ENCODE data around the gene RAPGEF6. TPM values are rescaled to one million over a fixed set of nuclear protein-coding genes. Genes with fewer than 3 reads are reported as not detected.

The RAPGEF6 gene
- total and polyA plus RNA-seq, 7 donors, result 1.8 to 30.5 (median 16.1) TPM

DNA sequence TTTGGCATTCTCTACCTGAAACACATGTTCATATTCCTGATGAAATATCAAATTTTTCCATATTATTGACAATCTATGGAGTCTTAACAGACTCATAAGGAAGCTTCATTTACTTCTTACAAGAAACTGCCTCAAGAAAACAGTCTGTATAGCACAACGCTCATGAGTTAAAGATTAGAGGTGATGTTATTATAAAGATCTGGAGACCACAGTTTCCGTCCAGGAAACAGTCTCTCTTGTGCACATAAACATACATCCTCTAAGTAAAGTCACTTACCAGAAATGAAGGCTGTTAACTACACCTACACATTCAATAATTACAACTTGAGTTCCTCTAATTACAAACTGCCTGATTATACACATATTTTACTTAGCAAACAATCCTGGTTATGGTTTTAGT, 86.9 kb downstream of the RAPGEF6 start:
- DNase-seq, result no peak
- no peaks in the 10 kb centered on the region for H3K4me1 ChIP-seq
- no peak overlapping the region for H3K4me3 ChIP-seq
- H3K9me3 ChIP-seq, result no peaks in the 10 kb centered on the region
- TF ChIP-seq, protein P1, sequence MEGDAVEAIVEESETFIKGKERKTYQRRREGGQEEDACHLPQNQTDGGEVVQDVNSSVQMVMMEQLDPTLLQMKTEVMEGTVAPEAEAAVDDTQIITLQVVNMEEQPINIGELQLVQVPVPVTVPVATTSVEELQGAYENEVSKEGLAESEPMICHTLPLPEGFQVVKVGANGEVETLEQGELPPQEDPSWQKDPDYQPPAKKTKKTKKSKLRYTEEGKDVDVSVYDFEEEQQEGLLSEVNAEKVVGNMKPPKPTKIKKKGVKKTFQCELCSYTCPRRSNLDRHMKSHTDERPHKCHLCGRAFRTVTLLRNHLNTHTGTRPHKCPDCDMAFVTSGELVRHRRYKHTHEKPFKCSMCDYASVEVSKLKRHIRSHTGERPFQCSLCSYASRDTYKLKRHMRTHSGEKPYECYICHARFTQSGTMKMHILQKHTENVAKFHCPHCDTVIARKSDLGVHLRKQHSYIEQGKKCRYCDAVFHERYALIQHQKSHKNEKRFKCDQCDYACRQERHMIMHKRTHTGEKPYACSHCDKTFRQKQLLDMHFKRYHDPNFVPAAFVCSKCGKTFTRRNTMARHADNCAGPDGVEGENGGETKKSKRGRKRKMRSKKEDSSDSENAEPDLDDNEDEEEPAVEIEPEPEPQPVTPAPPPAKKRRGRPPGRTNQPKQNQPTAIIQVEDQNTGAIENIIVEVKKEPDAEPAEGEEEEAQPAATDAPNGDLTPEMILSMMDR (IDR thresholded peaks at IDR 0.05), result no peak
- TF ChIP-seq EP300 (IDR thresholded peaks at IDR 0.05) (no peak), POLR2AphosphoS5 (IDR thresholded peaks at IDR 0.05) (no peak), POLR2A (IDR thresholded peaks at IDR 0.05) (no peak)
- peaks cover 0 to 6% (median 0%) of the 10 kb centered on the region in 4 donors for H3K36me3 ChIP-seq
- no peak overlapping the region for H3K27ac ChIP-seq
- H3K27me3 ChIP-seq, result no peaks in the 10 kb centered on the region
- 48 to 83% methylated on average over 2 of the region's 2 CpGs for WGBS, 2 donors
- intact Hi-C loops (cut with DNase I), result no loop called here

DNA sequence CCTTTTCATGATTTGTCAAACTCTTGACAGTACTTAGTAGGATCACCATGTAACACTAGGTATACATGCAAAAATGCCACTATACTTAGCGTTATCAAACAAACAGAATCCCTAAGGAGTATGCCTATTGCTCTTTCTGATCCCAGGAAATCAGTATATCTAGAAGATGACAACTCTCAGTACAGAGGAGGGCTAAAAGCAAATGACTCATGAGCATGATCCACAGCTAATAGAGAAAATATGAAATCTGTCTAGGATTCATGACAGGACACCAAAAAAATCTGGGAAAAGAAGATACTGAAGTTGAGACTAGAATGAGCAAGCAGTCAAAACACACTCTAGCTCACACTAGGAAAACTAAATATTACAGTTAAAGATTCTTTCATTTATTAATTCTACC, 89.2 kb downstream of the RAPGEF6 start:
- no peak overlapping the region for H3K27ac ChIP-seq
- H3K36me3 ChIP-seq, result peaks cover 0 to 6% (median 0%) of the 10 kb centered on the region in 4 donors
- intact Hi-C loops (cut with DNase I), result no loop called here
- no peak for TF ChIP-seq EP300 (IDR thresholded peaks at IDR 0.05)
- TF ChIP-seq POLR2AphosphoS5 (IDR thresholded peaks at IDR 0.05), result no peak
- TF ChIP-seq, protein P1 (IDR thresholded peaks at IDR 0.05), result no peak
- TF ChIP-seq POLR2A (IDR thresholded peaks at IDR 0.05), result no peak
- H3K9me3 ChIP-seq, result no peaks in the 10 kb centered on the region
- no peak for DNase-seq
- H3K4me1 ChIP-seq, result no peaks in the 10 kb centered on the region
- no peaks in the 10 kb centered on the region for H3K27me3 ChIP-seq
- WGBS, 2 donors, result 90 to 93% methylated on average over 1 of the region's 1 CpG
- H3K4me3 ChIP-seq, result no peak overlapping the region

DNA sequence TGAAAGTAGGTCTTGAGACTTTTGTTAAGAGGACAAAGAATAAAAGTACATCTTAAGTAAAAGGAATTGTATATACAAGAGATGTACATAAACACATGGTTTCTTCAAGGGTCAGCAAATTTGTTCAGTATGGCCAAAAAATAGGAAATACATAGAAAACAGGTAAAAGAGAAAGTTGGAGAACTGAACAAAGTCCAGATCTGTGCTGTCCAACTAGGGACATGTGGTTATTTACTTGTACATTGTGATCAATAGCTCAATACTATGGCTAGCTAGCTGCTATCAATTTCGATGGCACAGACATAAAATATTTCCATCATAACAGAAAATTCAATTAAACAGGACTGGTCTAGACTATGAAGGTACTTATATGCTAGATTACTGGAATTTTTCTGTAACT, 92.3 kb downstream of the RAPGEF6 start:
- intact Hi-C loops (cut with DNase I), result no loop called here
- no peaks in the 10 kb centered on the region for H3K4me1 ChIP-seq
- TF ChIP-seq EP300 (IDR thresholded peaks at IDR 0.05) (no peak), POLR2A (IDR thresholded peaks at IDR 0.05) (no peak), POLR2AphosphoS5 (IDR thresholded peaks at IDR 0.05) (no peak)
- TF ChIP-seq, protein P1 (IDR thresholded peaks at IDR 0.05), result no peak
- H3K4me3 ChIP-seq, result no peak overlapping the region
- no peak overlapping the region for H3K27ac ChIP-seq
- H3K36me3 ChIP-seq, result peaks cover 0 to 2% (median 0%) of the 10 kb centered on the region in 4 donors
- no peaks in the 10 kb centered on the region for H3K9me3 ChIP-seq
- WGBS, 2 donors, result 96 to 97% methylated on average over 1 of the region's 1 CpG
- DNase-seq, result no peak
- no peaks in the 10 kb centered on the region for H3K27me3 ChIP-seq

DNA sequence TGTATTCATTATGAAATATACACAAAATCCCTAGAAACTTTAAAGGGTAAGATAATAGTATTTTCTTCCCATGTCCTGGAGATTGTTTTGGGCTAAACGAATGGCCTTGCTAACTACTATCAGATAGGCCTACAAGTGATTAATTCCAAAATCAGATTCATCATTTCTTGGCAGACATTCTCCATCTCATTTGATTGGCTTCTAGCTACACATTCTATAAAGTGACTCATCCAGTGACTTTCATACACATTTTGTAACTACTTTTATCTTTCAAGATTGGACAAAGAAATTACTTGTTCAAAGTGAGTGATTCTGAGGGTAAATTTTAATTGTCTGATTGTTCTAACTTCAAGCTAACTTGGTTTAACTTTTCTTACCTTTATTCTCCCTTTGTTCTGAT, 93.3 kb downstream of the RAPGEF6 start:
- Histone ChIP-seq H3K9me3 (no peaks in the 10 kb centered on the region), H3K27me3 (no peaks in the 10 kb centered on the region), H3K4me3 (no peak overlapping the region), H3K36me3 (no peaks in the 10 kb centered on the region), H3K4me1 (peaks cover 0 to 3% (median under 1%) of the 10 kb centered on the region in 4 donors), H3K27ac (no peak overlapping the region)
- no peak for DNase-seq
- TF ChIP-seq POLR2A (IDR thresholded peaks at IDR 0.05) (no peak), EP300 (IDR thresholded peaks at IDR 0.05) (no peak), POLR2AphosphoS5 (IDR thresholded peaks at IDR 0.05) (no peak)
- TF ChIP-seq, protein P1 (IDR thresholded peaks at IDR 0.05), result no peak
- intact Hi-C loops (cut with DNase I), result no loop called here
- WGBS, 2 donors, result 84 to 92% methylated on average over 1 of the region's 1 CpG

DNA sequence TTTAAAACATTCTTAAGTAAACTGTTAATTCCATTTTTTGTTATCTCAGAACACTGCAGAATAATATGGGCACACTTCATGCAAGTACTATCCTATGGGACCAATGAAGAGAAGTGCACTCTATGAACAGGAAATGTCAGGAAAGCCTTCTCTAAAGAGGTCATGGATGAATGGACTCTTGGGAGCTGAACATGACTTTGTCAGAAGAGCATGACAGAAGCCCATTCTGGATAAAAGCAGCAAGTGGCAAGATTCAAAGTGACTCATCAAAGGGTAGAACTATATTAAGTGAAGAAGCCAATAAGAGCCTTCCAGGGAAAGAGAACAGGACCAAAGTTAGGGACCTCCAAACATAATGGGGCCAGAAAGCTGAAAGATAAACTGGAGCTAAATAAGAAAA, 94.0 kb downstream of the RAPGEF6 start:
- Histone ChIP-seq H3K27ac (no peak overlapping the region), H3K9me3 (no peaks in the 10 kb centered on the region), H3K36me3 (no peaks in the 10 kb centered on the region), H3K4me1 (peaks cover 0 to 10% (median 6%) of the 10 kb centered on the region in 4 donors), H3K27me3 (no peaks in the 10 kb centered on the region), H3K4me3 (no peak overlapping the region)
- no peak for DNase-seq
- TF ChIP-seq, protein P1 (IDR thresholded peaks at IDR 0.05), result no peak
- TF ChIP-seq POLR2AphosphoS5 (IDR thresholded peaks at IDR 0.05) (no peak), EP300 (IDR thresholded peaks at IDR 0.05) (no peak), POLR2A (IDR thresholded peaks at IDR 0.05) (no peak)
- intact Hi-C loops (cut with DNase I), result no loop called here
